GM21526 (cell line): ENCODE data around the gene EIF2AK3.
"Not testable (repeated sequence)": the region's sequence is repeated elsewhere in the genome, so short reads cannot be mapped to it uniquely, and the experiment has no call there.

Source experiments
- ATAC-seq: cut with Tn5 transposase; IDR thresholded peaks from one replicate; pipeline ENCODE4 v1.9.1; 2021; ENCODE audit warnings: moderate library complexity; ENCODE audit not compliant: unreplicated experiment, low FRiP score

EIF2AK3 gene

DNA sequence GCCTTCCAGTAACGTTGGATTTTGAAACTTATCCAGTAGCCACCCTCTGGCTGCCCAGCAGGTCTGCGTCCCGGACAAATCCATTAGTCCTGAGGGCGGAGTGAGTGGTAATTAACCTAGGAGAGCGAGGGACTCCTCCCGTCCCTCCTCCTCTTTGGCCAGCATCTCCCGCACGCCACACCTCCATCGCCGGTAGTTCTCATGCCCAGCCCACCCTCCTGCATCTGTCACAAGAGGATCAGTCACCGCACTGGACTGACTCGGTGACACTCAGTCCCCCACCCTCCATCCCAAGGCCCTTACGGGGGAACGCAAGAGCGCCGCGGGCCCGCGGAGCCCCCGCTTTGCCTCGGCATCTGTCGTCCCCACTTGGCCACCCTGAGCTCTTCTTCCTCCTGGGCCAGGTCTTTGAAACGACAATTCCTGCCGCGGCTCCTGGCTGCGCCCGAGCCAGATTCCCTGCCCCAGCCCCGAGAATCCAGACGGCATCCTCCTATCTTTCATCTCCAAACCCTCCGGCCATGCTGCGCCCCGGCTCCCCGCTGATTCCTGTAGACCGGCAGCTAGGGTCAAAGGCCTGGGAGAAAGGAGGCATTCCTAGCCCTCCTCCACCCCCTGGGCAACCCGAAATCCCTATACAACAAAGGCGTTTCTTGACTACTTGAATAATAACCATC, 77.5 kb downstream of the EIF2AK3 start:
- no peak for ATAC-seq

DNA sequence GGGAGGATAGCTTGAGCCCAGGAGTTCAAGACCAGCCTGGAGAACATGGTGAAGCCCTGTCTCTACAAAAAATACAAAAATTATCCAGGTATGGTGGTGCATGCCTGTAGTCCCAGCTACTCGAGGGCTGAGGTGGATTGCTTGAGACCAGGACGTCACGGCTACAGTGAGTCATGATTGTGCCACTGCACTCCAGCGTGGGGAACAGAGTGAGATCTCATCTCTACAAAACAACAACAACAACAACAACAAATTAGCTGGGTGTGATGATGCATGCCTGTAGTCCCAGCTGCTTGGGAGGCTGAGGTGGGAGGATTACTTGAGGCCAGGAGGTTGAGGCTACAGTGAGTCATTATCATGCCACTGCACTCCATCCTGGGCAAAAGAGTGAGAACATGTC, 81.0 kb downstream of the EIF2AK3 start:
- not testable (repeated sequence) for ATAC-seq

DNA sequence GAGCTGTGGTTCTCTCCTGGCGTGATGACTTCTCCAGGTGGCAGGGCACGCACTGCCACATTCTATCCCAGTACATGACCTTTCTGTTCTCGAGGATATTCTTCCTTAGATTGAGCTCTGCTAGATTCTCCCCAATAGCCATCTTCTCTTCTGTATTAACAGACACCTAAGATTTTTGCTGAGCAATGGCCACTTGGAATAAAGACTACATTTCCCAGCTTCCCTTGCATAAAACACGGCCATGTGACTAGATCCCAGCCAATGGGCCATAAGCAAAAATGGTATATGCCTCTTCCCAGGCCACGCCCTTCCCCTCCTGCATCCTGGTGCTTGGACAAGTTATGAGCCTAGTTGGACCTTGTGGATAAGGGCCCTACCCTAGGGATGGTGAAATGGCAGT, 82.1 kb downstream of the EIF2AK3 start:
- no peak for ATAC-seq

DNA sequence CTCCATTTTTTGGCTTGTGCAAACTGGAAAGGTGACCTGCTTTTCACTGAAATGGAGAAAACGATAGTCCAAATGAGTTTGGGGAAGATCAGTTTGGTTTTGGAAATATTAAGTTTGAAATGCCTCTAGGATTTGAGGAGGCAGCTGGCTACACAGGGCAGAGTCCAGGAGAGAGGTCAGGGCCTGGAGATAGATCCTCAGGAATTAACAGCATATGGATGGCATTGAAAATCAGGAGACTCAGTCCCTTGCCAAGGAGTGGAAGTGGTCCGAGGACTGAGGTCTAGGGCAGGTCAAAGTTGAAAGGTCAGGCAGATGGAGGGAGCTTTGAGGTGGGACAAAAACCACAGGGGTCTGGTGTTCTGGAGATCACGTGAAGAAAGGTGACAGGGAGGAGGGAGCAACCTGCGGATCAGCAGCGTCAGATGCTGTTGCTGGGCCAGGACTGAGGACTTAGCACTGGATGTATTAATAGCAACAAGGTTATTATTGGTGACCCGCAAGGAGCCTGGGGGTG, 83.7 kb downstream of the EIF2AK3 start:
- no peak for ATAC-seq

DNA sequence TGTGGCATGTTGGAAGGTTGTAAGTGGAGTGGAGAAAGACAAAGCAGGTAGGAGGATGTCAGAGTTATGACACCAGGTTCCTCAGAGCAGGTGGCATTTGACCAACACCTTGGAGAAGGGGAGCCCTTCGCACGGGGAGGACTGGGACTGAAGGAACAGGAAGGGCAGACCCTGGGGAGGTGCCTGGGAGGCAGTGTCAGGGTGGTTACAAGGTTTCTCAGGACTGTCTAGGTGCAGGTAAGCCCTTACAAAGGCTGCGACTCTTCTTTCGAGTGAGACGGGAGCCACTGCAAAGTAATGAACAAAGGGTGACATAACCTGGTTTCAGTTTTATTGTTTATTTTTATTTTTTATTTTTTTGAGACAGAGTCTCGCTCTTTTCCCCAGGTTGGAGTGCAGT, 84.6 kb downstream of the EIF2AK3 start:
- no peak for ATAC-seq

DNA sequence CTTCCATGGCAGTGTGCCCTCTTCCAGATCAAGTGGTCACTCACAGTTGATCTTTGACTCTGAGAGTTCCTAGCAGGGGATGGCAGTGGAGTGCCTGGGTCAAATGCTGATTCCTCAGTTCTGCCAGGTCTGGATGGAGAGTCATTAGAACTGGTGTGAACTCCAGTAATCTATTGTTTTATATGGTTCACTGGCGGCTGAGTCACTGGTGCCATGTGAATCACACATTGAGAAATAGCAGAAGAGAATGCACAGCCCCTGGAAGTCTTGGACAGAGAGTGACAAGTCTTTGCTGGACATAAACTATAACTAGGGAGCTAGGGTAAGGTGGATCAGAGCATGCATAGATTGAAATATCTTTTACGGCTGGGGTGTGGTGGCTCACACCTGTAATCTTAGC, 86.9 kb downstream of the EIF2AK3 start:
- no peak for ATAC-seq

DNA sequence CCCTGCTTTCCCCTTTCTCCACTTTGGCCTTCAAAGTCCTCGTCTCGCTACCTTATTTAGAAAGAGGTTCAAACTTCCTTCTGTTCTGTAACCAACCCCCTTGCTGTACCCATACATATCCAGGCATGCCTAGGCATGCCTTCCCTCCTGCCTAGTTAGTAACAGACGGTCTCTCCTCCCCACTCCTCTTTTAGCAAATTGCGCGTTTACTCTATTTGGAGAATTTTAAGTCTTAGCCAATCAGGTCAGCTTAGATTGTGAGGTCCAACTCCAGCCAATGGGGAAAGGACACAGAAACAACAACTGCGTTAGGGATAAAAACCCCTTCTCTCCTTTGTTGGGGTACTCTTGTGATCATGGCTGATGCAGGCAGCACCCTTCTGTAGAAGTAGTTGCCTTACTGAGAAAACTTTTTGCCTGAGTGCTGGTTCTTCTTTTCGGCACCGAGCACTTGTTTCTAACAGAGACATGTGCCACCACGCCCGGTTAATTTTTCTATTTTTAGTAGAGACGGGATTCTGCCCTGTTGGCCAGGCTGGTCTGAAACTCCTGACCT, 88.8 kb downstream of the EIF2AK3 start:
- ATAC-seq = no peak

DNA sequence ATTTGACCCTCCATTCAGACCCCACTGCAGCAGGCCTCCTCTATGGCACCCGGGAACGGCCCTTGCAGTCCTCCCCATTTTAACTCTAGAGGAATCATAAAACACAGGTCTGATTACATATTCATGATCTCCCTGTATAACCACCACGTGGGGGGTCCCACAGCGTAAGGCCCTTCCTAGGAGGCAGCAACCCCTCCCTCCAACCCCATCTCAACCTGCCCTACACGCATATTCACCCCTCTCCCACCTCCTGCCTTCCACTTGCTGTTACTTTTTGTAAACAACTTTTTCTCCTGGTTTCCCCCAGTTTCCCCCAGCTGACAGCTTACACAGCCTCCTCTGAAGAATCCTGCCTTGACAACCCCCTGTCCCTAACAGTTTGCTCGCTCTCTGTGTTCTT, 89.6 kb downstream of the EIF2AK3 start:
- ATAC-seq = no peak

DNA sequence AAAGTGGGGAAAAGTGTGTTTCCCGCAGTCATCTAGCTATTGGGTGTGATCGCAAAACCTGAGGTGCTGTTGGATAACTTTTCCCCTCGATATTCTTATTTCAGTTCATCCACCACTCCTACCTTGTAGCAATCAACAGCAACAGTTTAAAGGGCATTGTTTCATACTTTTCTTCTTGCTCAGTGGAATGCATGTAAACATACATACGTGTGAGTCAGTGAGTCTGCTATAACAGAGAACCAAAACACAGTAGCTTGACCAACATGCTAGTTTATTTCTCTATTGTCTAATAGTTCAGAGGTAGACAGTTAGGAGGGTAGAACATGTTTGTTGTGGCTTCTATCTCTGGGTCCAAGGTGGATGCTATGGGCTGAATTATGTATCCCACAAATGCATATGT, 97.2 kb downstream of the EIF2AK3 start:
- no peak for ATAC-seq

DNA sequence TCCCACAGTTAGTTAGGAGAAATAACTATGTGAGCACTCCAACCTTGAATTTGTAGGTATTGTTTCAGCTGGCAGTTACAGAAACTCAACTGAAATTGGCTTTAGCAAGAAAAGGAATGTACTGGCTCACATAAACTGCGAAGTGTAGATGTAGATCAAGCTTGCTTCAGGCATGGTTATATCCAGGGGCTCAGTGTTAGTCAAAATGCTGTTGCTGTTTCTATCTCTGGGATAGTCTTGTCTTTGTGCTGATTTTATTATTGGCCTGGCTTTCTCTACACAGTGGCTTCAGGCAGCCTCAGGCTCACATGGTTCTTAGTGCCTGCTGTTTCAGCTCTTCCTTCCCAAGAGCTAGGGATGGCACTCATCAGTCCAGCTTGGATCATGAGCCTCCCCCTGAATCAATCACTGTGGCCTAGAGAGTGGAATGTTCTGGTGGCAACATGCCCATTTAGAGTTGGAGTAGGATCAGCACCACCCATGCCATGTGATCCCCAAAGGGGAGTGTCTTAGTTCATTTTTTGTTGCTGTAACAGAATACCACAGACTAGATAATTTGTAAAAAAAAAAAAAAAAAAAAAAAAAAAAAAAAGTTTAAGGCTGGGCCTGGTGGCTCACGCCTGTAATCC, 105.7 kb downstream of the EIF2AK3 start:
- no peak for ATAC-seq

DNA sequence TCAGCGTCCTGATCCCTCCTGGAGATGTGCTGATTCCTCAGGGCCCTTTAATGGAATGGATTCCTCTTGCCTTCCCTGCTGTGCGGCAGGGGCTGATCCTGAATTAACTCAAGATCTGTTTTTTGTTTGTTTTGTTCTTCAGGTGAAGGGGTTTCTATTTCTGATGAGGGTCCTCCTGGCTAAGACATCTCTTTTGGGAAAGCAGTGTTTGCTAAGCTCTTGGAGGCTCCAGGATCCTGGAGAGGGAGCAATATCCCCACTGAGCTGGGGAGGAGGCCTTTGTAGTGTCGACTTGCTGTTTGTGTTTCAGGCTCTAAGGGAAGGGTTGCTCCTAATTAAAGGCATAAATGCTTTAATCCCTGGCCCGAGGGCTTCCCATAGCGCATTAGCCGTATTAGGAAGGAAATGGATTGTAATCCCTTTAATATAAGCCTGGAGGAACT, 109.5 kb downstream of the EIF2AK3 start:
- ATAC-seq = no peak
